Measurements from ENCODE around the gene CGRRF1. TPM values are rescaled to one million over a fixed set of nuclear protein-coding genes. Genes with fewer than 3 reads are reported as not detected.

Gene CGRRF1
- total RNA-seq, 1 donor from 2014 or later: 1.2 TPM

- Histone ChIP-seq H3K27me3 (no peaks in the 10 kb centered on the region), H3K27ac (no peak overlapping the region), H3K36me3 (no peaks in the 10 kb centered on the region), H3K4me3 (no peak overlapping the region), H3K4me1 (no peaks in the 10 kb centered on the region), H3K9me3 (no peaks in the 10 kb centered on the region)
- TF ChIP-seq CTCF (IDR thresholded peaks at IDR 0.05): no peak
- intact Hi-C loops (cut with DNase I): no loop called here
- no peak for DNase-seq (ENCODE audit: low spot score in 2 of 2)
These were observed 11.1 kb upstream of the CGRRF1 start for GRCh38 chr14:54498579-54498978.

GRCh38 chr14:54500744-54501143, 9.0 kb upstream of the CGRRF1 start:
- no peak for DNase-seq (ENCODE audit: low spot score in 2 of 2)
- Histone ChIP-seq H3K4me1 (no peaks in the 10 kb centered on the region), H3K9me3 (no peaks in the 10 kb centered on the region), H3K36me3 (no peaks in the 10 kb centered on the region), H3K27ac (no peak overlapping the region), H3K27me3 (no peaks in the 10 kb centered on the region), H3K4me3 (no peak overlapping the region)
- intact Hi-C loops (cut with DNase I): loop anchor here (10.0 kb wide), 1 partner anchor 546 kb away; the partner anchor contains the start of gene BMP4
- TF ChIP-seq CTCF (IDR thresholded peaks at IDR 0.05): no peak

- no peaks in the 10 kb centered on the region for H3K36me3 ChIP-seq
- no peak for DNase-seq (ENCODE audit: low spot score in 2 of 2)
- no peak for TF ChIP-seq CTCF (IDR thresholded peaks at IDR 0.05)
- no peaks in the 10 kb centered on the region for H3K27me3 ChIP-seq
- H3K4me1 ChIP-seq: no peaks in the 10 kb centered on the region
- no peak overlapping the region for H3K27ac ChIP-seq
- no peaks in the 10 kb centered on the region for H3K9me3 ChIP-seq
- H3K4me3 ChIP-seq: no peak overlapping the region
- intact Hi-C loops (cut with DNase I): loop anchor here (10.0 kb wide), 1 partner anchor 547 kb away; the partner anchor contains the start of gene BMP4
These were observed 8.2 kb upstream of the CGRRF1 start for GRCh38 chr14:54501480-54501879.

- H3K36me3 ChIP-seq: no peaks in the 10 kb centered on the region
- no peaks in the 10 kb centered on the region for H3K9me3 ChIP-seq
- DNase-seq (ENCODE audit: low spot score in 2 of 2): no peak
- H3K27me3 ChIP-seq: no peaks in the 10 kb centered on the region
- TF ChIP-seq CTCF (IDR thresholded peaks at IDR 0.05): no peak
- no peaks in the 10 kb centered on the region for H3K4me1 ChIP-seq
- intact Hi-C loops (cut with DNase I): loop anchor here (10.0 kb wide), 1 partner anchor 548 kb away; the partner anchor contains the start of gene BMP4
- H3K4me3 ChIP-seq: no peak overlapping the region
- no peak overlapping the region for H3K27ac ChIP-seq
These were observed 7.1 kb upstream of the CGRRF1 start for GRCh38 chr14:54502602-54503001.

- peak in 1 of 3 experiments; percentile 16 for TF ChIP-seq CTCF (IDR thresholded peaks at IDR 0.05)
- no peaks in the 10 kb centered on the region for H3K9me3 ChIP-seq
- H3K36me3 ChIP-seq: no peaks in the 10 kb centered on the region
- H3K4me1 ChIP-seq: no peaks in the 10 kb centered on the region
- H3K4me3 ChIP-seq: no peak overlapping the region
- no peaks in the 10 kb centered on the region for H3K27me3 ChIP-seq
- no peak overlapping the region for H3K27ac ChIP-seq
- DNase-seq (ENCODE audit: low spot score in 2 of 2): no peak
- intact Hi-C loops (cut with DNase I): loop anchor here (10.0 kb wide), 1 partner anchor 549 kb away; the partner anchor contains the start of gene BMP4
These were observed 6.2 kb upstream of the CGRRF1 start for GRCh38 chr14:54503486-54503885.

- Histone ChIP-seq H3K4me1 (peaks cover 0 to 15% of the 10 kb centered on the region in 2 donors), H3K27ac (no peak overlapping the region), H3K4me3 (no peak overlapping the region), H3K36me3 (peaks cover 0 to 9% of the 10 kb centered on the region in 2 donors), H3K27me3 (no peaks in the 10 kb centered on the region), H3K9me3 (peaks cover 0 to 13% of the 10 kb centered on the region in 2 donors)
- no peak for TF ChIP-seq CTCF (IDR thresholded peaks at IDR 0.05)
- intact Hi-C loops (cut with DNase I): no loop called here
- no peak for DNase-seq (ENCODE audit: low spot score in 2 of 2)
These were observed 2.7 kb downstream of the CGRRF1 start for GRCh38 chr14:54512393-54512792.
